NCI-H2196 (cell line): ENCODE measurements around the gene TCF12.

Source experiments
- DNase-seq: peaks from one replicate; lab custom pipeline; 2025; ENCODE audit not compliant: unreplicated experiment; lab: John Stamatoyannopoulos, UW

Gene TCF12

GRCh38 chr15:57328897-57329296, 410.5 kb downstream of the TCF12 start:
- no peak for DNase-seq

GRCh38 chr15:57329582-57330367, 411.3 kb downstream of the TCF12 start:
- no peak for DNase-seq

DNA sequence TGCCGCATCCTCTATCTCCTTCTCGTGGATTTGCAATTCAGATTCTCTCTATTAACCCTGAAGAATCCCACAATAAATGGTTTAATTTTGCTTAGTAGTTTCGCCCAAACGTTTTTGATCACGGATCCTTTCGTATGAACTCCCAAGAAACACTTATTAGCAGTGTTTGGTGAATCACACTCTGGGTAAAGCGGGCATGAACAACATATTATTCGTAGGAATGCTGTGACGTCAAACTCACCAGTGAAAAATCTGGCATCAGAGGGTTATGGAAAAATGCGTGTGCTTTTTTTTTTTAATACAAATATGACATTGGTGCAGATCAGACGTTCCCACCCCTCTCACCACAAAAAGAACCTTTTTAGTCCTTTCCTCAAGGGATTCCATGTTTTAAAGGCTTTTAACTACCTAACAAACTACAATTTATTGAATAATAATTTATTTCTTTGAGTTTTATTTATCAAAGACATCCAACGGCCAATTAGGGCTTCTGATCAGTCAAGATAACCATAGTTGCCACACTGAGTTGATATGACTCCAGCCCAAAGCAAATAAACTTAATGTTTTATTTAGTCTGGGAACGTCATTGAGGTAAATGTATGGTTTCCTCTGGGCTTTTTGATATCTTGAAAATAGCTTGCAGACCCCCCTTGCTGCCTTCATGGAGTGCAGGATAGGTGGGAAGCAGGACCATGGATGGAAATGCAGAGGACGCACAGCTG, 412.3 kb downstream of the TCF12 start:
- no peak for DNase-seq

GRCh38 chr15:57332326-57332725, 413.9 kb downstream of the TCF12 start:
- DNase-seq: no peak

GRCh38 chr15:57333487-57333886, 415.0 kb downstream of the TCF12 start:
- no peak for DNase-seq

DNA sequence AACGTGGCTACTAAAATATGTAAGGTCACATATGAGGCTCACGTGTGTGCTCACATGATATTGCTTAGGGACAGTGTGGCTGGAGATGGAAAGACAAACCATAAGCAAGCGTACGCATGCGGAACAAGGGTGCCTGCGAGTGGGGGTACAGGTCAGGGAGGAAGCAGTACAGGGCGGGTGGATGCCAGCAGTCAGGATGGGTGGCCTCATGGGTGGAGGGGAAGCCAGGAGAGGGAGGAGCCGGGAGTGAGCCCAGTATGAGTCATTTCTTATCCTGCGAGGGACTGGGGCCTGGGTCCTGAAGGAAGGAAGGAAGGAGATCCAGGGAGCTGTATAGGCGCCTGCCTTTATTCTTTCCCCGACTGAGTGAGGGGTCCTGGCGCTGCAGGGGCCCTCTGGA, 415.8 kb downstream of the TCF12 start:
- DNase-seq: no peak

GRCh38 chr15:57335293-57335715, 416.9 kb downstream of the TCF12 start:
- no peak for DNase-seq

- DNase-seq: no peak
Observed at GRCh38 chr15:57335719-57336118, 417.3 kb downstream of the TCF12 start.

GRCh38 chr15:57337868-57338411, 419.5 kb downstream of the TCF12 start:
- DNase-seq: no peak

DNA sequence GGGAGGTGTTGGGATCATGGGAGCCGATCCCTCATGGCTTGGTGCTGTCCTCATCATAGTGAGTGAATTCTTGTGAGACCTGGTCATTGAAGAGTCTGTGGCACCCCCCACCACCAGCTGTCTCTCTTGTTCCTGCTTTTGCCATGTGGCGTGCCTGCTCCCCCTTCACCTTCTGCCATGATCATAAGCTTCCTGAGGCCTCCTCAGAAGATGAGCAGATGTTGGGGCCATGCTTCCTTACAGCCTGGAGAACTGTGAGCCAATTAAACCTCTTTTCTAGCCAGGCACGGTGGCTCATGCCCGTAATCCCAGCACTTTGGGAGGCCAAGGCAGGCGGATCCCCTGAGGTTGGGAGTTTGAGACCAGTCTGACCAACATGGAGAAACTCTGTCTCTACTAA, 420.9 kb downstream of the TCF12 start:
- DNase-seq: no peak
